Stimulated activated naive CD8-positive, alpha-beta T cell treated with anti-CD3 and anti-CD28 coated beads, Interleukin-15, amount 100 ng/mL, for 72 hours (primary cell): ENCODE results near the gene ATP5PB.

Experiments used
- ATAC-seq: fragments of 150-1000 bp; cut with Tn5 transposase; 2 replicates; pipeline ENCODE4 v1.10.0; 2021; ENCODE audit warnings: mild to moderate bottlenecking, moderate library complexity
- DNase-seq, 2 donors: peaks; one replicate each; pipeline ENCODE4 v3.0.0; 2021 to 2022
- H3K27ac Mint-ChIP-seq, 2 donors: one replicate each; pipeline ENCODE4 v1.8.0; 2022; ENCODE audit warnings: mild to moderate bottlenecking in 2 of 2, mixed read lengths in 2 of 2, moderate library complexity in 2 of 2
- H3K27me3 Mint-ChIP-seq: one replicate; pipeline ENCODE4 v1.8.0; 2022; ENCODE audit warnings: mixed read lengths
- H3K4me1 Mint-ChIP-seq: one replicate; pipeline ENCODE4 v1.8.0; 2022; ENCODE audit warnings: mild to moderate bottlenecking, mixed read lengths
- H3K4me3 Mint-ChIP-seq, 2 donors: one replicate each; pipeline ENCODE4 v1.8.0; 2022; ENCODE audit warnings: mild to moderate bottlenecking in 2 of 2, mixed read lengths in 2 of 2, moderate library complexity in 1 of 2
- H3K9me3 Mint-ChIP-seq, 2 donors: one replicate each; pipeline ENCODE4 v1.8.0; 2022; ENCODE audit warnings: mixed read lengths in 2 of 2

ATP5PB gene

DNA sequence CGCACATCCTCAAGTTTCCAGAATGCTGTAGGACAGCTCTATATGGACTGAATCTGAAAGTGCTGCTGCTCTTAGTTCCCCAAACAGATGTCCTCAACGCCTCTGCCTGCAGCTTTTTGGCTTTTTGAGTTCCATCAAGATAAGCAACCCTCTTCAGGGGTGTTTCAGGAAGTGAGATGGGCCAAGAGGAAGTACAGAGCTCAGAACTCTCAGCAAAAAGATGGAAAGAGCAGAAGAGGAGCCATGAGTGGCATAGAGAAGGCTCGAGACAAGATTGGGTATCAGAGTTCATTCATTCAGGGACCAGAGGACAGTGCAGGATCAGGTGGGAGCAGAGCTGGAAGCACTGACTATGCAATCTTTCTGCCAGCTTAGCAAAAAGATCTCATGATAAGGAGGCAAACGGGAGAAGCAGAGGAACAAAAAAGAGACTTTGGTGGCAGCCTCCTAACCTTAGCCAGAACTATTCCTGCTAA lies 54.4 kb downstream of the ATP5PB start, which contains the start of the genes ADORA3 and TMIGD3:
Gene ADORA3, minus strand, starts transcription at position 49 of the 476 bp plus-strand sequence. CDS start 279 bp downstream, outside the sequence.
Gene TMIGD3, minus strand, starts transcription at position 49 of the 476 bp plus-strand sequence. CDS start 279 bp downstream, outside the sequence.
- Mint-ChIP-seq H3K27ac (no peak within 1 kb of the TSS), H3K27me3 (no peaks in the 10 kb centered on the region), H3K4me1 (peaks cover 45% of the 10 kb centered on the region), H3K9me3 (peaks cover 4 to 13% of the 10 kb centered on the region in 2 donors), H3K4me3 (no peak within 1 kb of the TSS)
- ATAC-seq (no peak), DNase-seq (no peak)

DNA sequence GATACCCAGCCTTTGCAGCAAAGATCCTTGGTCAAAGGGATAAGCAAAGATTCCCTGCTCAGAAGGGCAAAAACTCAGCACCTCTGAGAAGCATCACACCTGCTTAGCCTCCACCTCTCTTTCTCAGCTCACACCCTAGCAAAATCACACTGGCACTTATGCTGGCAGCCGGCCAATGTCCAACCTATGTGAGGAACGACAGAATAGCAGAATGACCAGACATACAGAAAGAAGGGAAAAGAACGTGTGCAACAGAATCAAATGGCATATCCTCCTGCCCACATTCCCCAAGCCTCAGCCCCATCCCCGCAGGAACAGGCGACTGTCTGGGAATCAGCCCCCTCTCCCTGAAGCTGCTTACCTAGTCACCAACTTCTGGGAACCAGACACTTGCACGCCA lies 54.8 kb downstream of the ATP5PB start:
- no peak overlapping the region for H3K4me3 Mint-ChIP-seq

DNA sequence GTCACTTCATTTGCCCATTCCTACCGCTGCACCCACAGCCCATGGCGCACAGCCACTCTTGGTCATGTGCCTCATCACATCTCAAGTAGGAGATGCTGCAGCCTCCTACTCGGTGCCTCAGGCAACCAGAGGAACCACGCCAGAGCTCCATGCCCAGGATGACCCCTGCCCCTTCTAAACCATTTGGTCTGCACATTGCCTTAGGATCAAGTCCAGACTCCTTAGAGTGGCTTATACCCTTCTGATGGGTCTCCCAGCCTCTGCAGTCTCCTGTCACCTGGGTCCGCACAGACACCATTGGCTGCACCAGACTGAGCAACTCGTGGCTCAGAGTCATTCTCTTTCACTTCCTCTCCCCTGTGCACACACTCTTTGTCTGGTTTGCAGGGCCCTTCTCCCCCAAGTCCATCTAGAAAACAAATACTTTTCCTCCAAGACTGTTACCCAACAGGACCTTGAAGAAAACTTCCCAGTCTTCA lies 56.4 kb downstream of the ATP5PB start:
- Mint-ChIP-seq H3K4me3 (peak overlapping the region; percentile 1 to 44), H3K27me3 (no peaks in the 10 kb centered on the region), H3K9me3 (no peaks in the 10 kb centered on the region), H3K27ac (no peak overlapping the region), H3K4me1 (peaks cover 56% of the 10 kb centered on the region)
- ATAC-seq (peak; percentile 36), DNase-seq (no peak)

More for the DNA sequence above, 54.8 kb downstream of the ATP5PB start:
- DNase-seq (no peak), ATAC-seq (no peak)
- H3K27me3 Mint-ChIP-seq = no peaks in the 10 kb centered on the region
- peaks cover 4 to 13% of the 10 kb centered on the region in 2 donors for H3K9me3 Mint-ChIP-seq
- H3K27ac Mint-ChIP-seq = no peak overlapping the region
- H3K4me1 Mint-ChIP-seq = peaks cover 50% of the 10 kb centered on the region

DNA sequence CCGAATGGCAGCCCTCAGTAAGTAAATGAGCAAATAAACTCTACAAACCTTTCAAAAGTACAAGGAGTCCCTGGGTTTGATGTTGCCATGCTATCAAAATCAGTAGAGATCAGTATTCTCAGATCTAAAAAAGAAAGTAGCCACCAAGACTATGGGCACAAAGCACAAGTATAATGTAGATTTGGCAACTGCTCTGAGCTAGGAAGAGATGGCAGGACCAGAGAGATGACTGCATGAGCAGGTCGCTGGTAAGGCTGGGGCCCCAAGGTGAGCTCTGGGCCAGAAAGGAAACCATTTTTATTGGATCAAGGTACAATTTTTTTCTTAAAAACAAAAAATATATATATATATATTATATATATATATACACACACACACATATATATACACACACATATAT lies 57.3 kb downstream of the ATP5PB start:
- Mint-ChIP-seq H3K9me3 (no peaks in the 10 kb centered on the region), H3K27me3 (no peaks in the 10 kb centered on the region), H3K27ac (peak overlapping the region in 1 of 2 donors; percentile 78), H3K4me3 (no peak overlapping the region), H3K4me1 (peaks cover 56% of the 10 kb centered on the region)
- ATAC-seq = no peak
- no peak for DNase-seq

DNA sequence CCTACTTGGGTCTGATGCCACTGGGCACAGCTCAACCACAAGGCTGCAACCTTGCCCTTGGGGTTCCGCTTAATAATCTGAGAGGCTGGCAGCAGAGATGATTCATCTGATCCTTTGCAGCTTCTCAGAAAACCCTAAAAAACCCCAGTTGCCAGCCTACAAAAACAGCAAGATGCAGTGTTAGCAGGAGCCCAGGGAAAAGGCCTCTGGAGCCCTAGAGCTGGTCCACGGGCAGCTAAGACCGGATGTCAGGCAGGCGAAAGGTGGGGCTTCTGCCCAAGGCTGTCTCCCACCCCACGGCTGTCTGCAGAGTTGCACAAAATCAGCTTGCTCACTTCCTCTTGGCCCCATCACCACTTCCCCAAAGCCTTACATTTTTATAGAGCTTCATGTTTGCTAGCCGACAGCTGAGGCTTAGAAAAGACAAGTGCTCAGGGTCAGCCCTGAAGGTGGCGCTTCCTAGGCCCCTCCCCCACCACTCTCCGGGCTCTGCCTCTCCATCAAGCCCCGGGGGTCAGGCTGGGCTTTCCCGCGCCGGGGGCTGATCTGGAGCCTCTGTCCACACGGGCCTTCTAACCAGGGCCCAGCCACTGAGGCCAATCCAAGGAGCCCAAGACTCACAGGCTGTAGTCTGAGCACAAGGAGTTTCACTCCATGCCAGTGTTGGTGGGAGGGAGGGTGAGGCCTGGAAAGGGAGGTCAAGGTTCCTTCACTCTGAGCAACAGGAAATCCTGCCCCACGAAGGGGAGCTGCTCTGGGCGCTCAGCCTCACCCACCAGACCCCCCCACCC lies 58.3 kb downstream of the ATP5PB start:
- Mint-ChIP-seq H3K27me3 (no peaks in the 10 kb centered on the region), H3K4me3 (peak overlapping the region; percentile 67 to 73), H3K27ac (peak overlapping the region; percentile 87 to 92), H3K9me3 (no peaks in the 10 kb centered on the region), H3K4me1 (peaks cover 56% of the 10 kb centered on the region)
- DNase-seq (peak; percentile 63 to 79), ATAC-seq (peak; percentile 80)

DNA sequence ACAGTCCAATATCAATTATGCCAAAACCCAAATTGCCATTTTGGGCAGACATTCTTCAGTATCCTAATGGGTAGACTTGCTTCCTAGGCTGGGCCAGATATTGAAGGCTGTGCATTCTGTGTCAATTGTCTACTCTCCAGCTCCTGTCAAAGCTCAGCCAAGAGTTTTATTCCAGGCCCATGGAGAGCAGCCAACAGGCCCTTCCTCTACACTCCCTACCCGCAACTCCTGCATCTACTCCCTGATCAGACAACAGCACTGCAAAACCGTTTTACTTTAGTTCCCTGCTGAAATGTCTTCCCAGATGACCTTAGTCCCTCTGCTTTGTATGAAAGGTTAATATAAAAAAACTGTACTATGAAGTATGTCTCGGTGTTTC lies 60.7 kb downstream of the ATP5PB start:
- ATAC-seq = no peak
- H3K9me3 Mint-ChIP-seq = no peaks in the 10 kb centered on the region
- no peak overlapping the region for H3K27ac Mint-ChIP-seq
- no peak overlapping the region for H3K4me3 Mint-ChIP-seq
- H3K27me3 Mint-ChIP-seq = peaks cover 4% of the 10 kb centered on the region
- H3K4me1 Mint-ChIP-seq = peaks cover 44% of the 10 kb centered on the region
- DNase-seq = no peak

DNA sequence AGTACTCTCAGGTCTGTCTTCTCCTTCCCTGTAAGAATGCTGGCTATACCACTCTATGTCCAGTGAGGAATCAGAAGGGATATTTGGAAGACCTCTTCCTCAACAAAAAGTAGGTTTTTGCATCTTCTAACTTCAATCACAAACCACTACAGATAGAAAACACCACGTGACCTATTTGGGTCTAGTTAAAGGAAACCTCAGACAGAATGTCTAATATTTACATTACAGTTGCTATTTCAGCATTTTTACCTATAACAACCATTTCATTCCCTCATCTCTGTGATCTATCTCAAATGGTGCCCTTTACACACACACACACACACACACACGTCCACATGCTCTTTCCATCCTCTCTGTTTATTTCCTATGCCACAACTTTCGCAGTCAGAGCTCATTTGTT lies 62.1 kb downstream of the ATP5PB start:
- no peak overlapping the region for H3K4me3 Mint-ChIP-seq
- no peaks in the 10 kb centered on the region for H3K9me3 Mint-ChIP-seq
- no peak for DNase-seq
- ATAC-seq = no peak
- peaks cover 30% of the 10 kb centered on the region for H3K4me1 Mint-ChIP-seq
- H3K27me3 Mint-ChIP-seq = peaks cover 8% of the 10 kb centered on the region
- H3K27ac Mint-ChIP-seq = no peak overlapping the region
